Spinal cord (tissue), 10 donors: ENCODE data around the gene CCDC88B. TPM values are rescaled to one million over a fixed set of nuclear protein-coding genes. Genes with fewer than 3 reads are reported as not detected.
"Not testable (repeated sequence)": the region's sequence is repeated elsewhere in the genome, so short reads cannot be mapped to it uniquely, and the experiment has no call there.

Source experiments
- DNase-seq, 6 donors: peaks; one replicate each; pipeline versions ENCODE4 v3.0.0 to v3.0.0-alpha.2; 2013 to 2015; ENCODE audit warnings: low spot score in 6 of 6, low read depth in 4 of 6
- H3K27ac ChIP-seq: one replicate; pipeline ENCODE4 v1.5.1; 2013; ENCODE audit warnings: low read depth, low read length, control low read depth
- H3K27me3 ChIP-seq: one replicate; pipeline ENCODE4 v1.6.1; 2013; ENCODE audit warnings: low read length; ENCODE audit not compliant: control insufficient read depth, insufficient read depth
- H3K36me3 ChIP-seq: one replicate; pipeline ENCODE4 v1.6.1; 2013; ENCODE audit warnings: low read length; ENCODE audit not compliant: control insufficient read depth, insufficient read depth
- H3K4me1 ChIP-seq: one replicate; pipeline ENCODE4 v1.6.1; 2013; ENCODE audit warnings: low read length; ENCODE audit not compliant: control insufficient read depth, insufficient read depth
- H3K4me3 ChIP-seq: one replicate; pipeline ENCODE4 v1.5.1; 2013; ENCODE audit warnings: low read depth, low read length, control low read depth
- H3K9me3 ChIP-seq: one replicate; pipeline ENCODE4 v1.6.1; 2013; ENCODE audit warnings: low read length; ENCODE audit not compliant: control insufficient read depth, insufficient read depth
- WGBS: methylation state at CpG from one replicate; pipeline ENCODE4 v1.1.5; 2013; ENCODE audit warnings: missing lambda C conversion rate; ENCODE audit not compliant: insufficient coverage; 5-methylcytosine and 5-hydroxymethylcytosine counted together
- polyA plus RNA-seq, 2 donors: library from polyadenylated mRNA; unstranded; fragments of 120-200 nt; gene quantifications; one replicate each; pipeline ENCODE4 v1.2.1, GENCODE V29; 2013; ENCODE audit not compliant: insufficient read length in 2 of 2
- total RNA-seq, 2 donors: library from RNA; depleted of rRNA in 1 of 2; stranded (reverse); fragments of 120-200 nt in 1 of 2; fragments of >200 nt in 1 of 2; gene quantifications; one replicate each; pipeline versions ENCODE4 v1.2.3 to v1.2.4, GENCODE V29; 2013 to 2014
- donor health status: healthy.

Gene CCDC88B
- total and polyA plus RNA-seq, 4 donors = 4.2 to 8.4 (median 7.7) TPM

DNA sequence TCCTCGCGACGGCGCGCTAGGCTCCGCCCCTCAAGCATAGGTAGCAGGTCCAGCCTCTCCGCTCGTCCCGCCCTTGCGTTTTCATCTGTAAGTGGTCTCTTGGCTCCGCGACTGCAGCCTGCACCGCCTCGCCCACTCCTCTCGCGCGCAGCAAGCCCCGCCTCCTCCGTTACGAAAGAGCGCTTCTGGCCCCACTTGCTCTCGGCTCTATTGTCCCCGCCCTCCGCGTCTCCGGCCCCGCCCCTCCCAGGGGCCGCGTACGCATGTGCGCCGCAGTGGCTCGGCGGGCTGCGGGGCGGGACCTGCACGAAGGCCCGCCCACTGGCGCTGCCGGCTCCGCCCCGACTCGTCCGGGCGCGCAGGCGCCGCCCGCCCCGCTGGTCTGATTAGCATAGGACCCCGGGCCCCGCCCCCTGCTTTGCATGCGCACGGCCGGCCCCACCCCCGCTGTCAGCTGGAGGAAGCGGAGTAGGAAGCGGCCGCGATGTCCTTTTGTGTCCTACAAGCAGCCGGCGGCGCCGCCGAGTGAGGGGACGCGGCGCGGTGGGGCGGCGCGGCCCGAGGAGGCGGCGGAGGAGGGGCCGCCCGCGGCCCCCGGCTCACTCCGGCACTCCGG lies 34.8 kb upstream of the CCDC88B start, which contains the start of gene ESRRA:
TSS of gene ESRRA (plus strand) at position 450 of the 616 bp plus-strand sequence. CDS start 1,656 bp downstream, outside the sequence.
- H3K27me3 ChIP-seq = peaks cover 22% of the 10 kb centered on the region
- H3K9me3 ChIP-seq = no peaks in the 10 kb centered on the region
- H3K4me1 ChIP-seq = peaks cover 44% of the 10 kb centered on the region
- H3K36me3 ChIP-seq = peaks cover 6% of the 10 kb centered on the region
- peak within 1 kb of the TSS; percentile 77 for H3K4me3 ChIP-seq
- peak; percentile 91 to 99 (median 95) for DNase-seq
- H3K27ac ChIP-seq = peak within 1 kb of the TSS; percentile 95
- WGBS = under 1% methylated on average over 81 of the region's 81 CpGs

DNA sequence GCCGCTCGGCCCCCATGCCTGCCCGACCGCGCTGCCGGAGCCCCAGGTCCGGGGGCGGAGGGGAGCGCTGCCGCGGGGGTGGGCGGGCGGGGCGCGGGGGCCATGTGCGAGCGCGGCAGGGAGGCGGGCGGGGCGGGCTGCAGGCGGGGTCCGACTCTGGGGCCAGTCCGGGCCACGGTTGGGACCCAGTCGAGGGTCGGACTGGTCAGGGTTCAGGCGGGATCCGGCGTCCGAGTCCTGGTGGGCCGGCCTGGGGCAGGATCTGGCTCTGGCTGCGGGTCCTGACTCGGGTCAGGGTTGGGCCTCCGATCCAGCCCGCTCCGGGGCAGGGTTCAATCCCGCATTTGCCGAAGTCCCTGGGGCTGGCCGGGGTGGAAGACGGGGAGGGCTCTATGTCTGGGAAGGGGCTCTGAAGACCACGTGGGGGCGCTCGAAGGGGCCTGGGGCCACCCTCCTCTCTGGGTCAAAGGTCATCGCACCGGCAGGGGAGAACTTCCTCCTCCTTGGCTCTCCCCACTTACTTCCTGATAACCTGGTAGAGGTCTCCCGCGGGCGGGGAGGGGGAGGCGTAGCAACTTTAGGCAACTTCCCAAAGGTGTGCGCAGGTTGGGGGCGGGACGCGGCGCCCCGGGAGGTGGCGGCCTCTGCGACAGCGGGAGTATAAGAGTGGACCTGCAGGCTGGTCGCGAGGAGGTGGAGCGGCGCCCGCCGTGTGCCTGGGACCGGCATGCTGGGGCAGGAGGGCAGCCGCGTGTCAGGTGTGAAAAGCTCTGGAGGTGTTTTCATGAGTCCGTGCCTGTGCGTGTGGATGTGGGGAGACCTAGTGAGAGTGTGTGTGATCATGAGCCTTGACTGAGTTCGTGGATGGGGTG lies 34.1 kb upstream of the CCDC88B start:
- peak overlapping the region; percentile 61 for H3K27ac ChIP-seq
- H3K27me3 ChIP-seq = peaks cover 14% of the 10 kb centered on the region
- DNase-seq = peak in 2 of 6 donors; percentile 65 to 70
- peaks cover 6% of the 10 kb centered on the region for H3K36me3 ChIP-seq
- H3K4me1 ChIP-seq = peaks cover 37% of the 10 kb centered on the region
- peak overlapping the region; percentile 70 for H3K4me3 ChIP-seq
- WGBS = under 1% methylated on average over 69 of the region's 71 CpGs
- no peaks in the 10 kb centered on the region for H3K9me3 ChIP-seq

- H3K4me3 ChIP-seq = peak overlapping the region; percentile 70
- H3K4me1 ChIP-seq = peaks cover 31% of the 10 kb centered on the region
- 31% methylated on average over 9 of the region's 9 CpGs for WGBS
- no peaks in the 10 kb centered on the region for H3K9me3 ChIP-seq
- H3K27ac ChIP-seq = no peak overlapping the region
- peaks cover 9% of the 10 kb centered on the region for H3K27me3 ChIP-seq
- H3K36me3 ChIP-seq = peaks cover 9% of the 10 kb centered on the region
- DNase-seq = no peak
Observed at GRCh38 chr11:64306563-64306875, 33.5 kb upstream of the CCDC88B start.

DNA sequence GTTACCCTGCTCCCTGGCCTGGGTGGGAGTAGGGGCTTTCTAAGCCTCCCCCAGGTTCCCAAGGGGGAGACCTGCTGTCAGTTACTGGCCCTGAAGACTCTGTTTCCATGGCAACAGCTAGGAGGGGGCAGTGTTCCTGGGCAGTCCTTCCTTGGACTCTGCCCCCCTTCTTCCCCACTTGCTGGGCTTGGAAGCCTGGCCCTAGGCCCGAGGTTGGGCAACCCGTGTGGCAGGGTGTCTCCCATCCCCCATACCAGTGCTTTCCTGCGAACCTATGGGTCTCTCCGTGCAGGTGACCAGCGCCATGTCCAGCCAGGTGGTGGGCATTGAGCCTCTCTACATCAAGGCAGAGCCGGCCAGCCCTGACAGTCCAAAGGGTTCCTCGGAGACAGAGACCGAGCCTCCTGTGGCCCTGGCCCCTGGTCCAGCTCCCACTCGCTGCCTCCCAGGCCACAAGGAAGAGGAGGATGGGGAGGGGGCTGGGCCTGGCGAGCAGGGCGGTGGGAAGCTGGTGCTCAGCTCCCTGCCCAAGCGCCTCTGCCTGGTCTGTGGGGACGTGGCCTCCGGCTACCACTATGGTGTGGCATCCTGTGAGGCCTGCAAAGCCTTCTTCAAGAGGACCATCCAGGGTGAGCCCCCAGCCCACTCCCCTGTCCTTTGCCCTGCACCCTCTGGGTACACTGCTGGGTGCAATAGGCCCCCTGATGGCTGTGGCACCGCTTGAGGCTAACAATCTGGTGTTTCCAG lies 33.0 kb upstream of the CCDC88B start:
- Histone ChIP-seq H3K36me3 (peaks cover 10% of the 10 kb centered on the region), H3K4me1 (peaks cover 29% of the 10 kb centered on the region), H3K4me3 (peak overlapping the region; percentile 70), H3K9me3 (no peaks in the 10 kb centered on the region), H3K27me3 (peaks cover 4% of the 10 kb centered on the region), H3K27ac (no peak overlapping the region)
- 78% methylated on average over 13 of the region's 15 CpGs for WGBS
- DNase-seq = no peak

GRCh38 chr11:64307795-64308194 lies 32.2 kb upstream of the CCDC88B start:
- not testable (repeated sequence) for H3K27ac ChIP-seq, H3K27me3 ChIP-seq, H3K9me3 ChIP-seq, H3K4me3 ChIP-seq, DNase-seq
- WGBS = 95% methylated on average over 4 of the region's 5 CpGs
- Histone ChIP-seq H3K36me3 (peaks cover 16% of the 10 kb centered on the region), H3K4me1 (peaks cover 29% of the 10 kb centered on the region)

DNA sequence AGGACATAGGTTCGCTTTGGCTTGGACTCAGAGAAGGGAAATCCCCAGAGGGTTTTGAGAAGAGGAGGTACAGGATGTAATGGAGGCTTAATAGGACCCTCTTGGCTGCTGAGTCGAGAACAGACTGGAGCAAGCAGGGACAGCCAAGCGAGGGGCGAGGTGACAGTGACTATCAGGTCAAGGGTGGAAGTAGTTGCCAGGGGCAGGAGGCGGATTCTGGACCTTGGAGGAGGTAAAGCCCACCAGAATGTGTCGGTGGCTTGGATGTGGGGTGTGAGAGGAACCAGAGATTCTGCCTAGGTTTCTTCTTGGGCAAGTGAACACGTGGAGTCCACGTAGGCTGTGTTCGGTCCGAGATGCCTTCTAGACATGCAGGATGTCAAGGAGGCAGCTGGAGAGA lies 27.1 kb upstream of the CCDC88B start:
- Histone ChIP-seq H3K4me3 (no peak overlapping the region), H3K4me1 (peaks cover 14% of the 10 kb centered on the region), H3K27ac (no peak overlapping the region), H3K36me3 (peaks cover 49% of the 10 kb centered on the region), H3K9me3 (no peaks in the 10 kb centered on the region), H3K27me3 (no peaks in the 10 kb centered on the region)
- DNase-seq = no peak
- 95% methylated on average over 10 of the region's 10 CpGs for WGBS

DNA sequence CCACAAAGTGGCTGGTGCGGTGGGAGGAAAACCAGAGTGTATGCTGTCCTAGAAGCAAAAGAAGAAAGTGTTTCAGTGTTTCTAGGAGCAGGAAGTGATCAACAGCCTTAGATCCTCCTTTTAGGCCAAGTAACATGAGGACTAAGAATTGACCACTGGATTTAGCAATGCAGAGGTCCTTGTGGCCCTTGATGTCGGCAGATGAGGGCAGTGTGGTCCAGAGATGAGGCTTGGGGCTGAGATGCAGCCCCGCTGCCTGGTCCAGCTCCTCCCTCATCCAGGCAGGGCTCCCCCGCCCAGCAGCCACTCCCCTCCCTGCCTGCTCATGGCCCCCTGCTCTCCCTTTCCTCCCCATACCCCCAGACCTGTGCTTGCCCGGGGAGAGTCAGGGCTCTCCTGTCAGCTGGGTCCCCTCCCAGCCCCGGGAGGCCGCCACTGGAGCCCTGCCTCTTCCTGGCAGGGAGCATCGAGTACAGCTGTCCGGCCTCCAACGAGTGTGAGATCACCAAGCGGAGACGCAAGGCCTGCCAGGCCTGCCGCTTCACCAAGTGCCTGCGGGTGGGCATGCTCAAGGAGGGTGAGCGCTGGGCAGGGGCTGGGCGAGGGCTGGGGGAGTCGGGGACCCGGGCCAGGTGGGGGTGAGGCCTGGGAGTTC lies 26.4 kb upstream of the CCDC88B start:
- H3K4me1 ChIP-seq = peaks cover 14% of the 10 kb centered on the region
- peaks cover 49% of the 10 kb centered on the region for H3K36me3 ChIP-seq
- no peak overlapping the region for H3K4me3 ChIP-seq
- no peak overlapping the region for H3K27ac ChIP-seq
- H3K27me3 ChIP-seq = no peaks in the 10 kb centered on the region
- 79% methylated on average over 16 of the region's 18 CpGs for WGBS
- no peaks in the 10 kb centered on the region for H3K9me3 ChIP-seq
- DNase-seq = no peak

DNA sequence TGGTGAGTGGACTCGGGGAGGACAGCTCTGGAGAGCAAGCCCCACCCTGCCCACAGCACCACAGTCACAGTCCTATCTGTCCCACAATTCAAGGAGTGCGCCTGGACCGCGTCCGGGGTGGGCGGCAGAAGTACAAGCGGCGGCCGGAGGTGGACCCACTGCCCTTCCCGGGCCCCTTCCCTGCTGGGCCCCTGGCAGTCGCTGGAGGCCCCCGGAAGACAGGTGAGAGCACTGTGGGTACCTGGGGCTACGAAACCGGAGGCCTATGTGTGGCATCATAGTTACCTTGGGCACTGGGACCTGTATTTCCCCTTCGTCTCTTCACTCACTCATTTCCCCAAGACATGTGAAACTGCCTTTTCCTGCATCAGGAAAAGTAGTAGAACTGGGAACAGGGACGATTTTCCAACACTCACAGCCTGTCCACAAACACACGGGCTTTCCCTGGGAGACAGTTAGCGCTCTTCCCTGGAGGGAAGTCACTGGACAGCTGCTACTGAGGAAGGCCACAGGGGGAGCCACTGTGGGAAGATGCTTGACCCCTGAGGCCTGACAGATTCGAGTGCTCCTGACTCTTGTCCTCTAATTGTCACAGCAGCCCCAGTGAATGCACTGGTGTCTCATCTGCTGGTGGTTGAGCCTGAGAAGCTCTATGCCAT lies 25.7 kb upstream of the CCDC88B start:
- H3K27me3 ChIP-seq = no peaks in the 10 kb centered on the region
- no peaks in the 10 kb centered on the region for H3K9me3 ChIP-seq
- peaks cover 20% of the 10 kb centered on the region for H3K4me1 ChIP-seq
- peaks cover 49% of the 10 kb centered on the region for H3K36me3 ChIP-seq
- no peak overlapping the region for H3K27ac ChIP-seq
- 91% methylated on average over 15 of the region's 19 CpGs for WGBS
- DNase-seq = no peak
- no peak overlapping the region for H3K4me3 ChIP-seq
